Prostate gland (tissue), 2 donors: ENCODE data around the gene SMPD3.

Experiments
- POLR2AphosphoS5 ChIP-seq: sonication (generic); formaldehyde crosslinking; IDR thresholded peaks from one replicate; pipeline ENCODE4 v1.6.1; 2017; ENCODE audit warnings: antibody characterized with exemption
- TF ChIP-seq, protein P1 (sequence below), 4 experiments: fragments of 200-600 bp in 2 of 4; fragments of 450-650 bp in 2 of 4; sonication (generic) in 2 of 4; IDR thresholded peaks; 1 replicate in 3 of 4; 2 replicates in 1 of 4; pipeline ENCODE4 v1.5.1; 2016 to 2019; ENCODE audit warnings: antibody characterized with exemption in 4 of 4, mild to moderate bottlenecking in 2 of 4, moderate library complexity in 2 of 4

DNA sequence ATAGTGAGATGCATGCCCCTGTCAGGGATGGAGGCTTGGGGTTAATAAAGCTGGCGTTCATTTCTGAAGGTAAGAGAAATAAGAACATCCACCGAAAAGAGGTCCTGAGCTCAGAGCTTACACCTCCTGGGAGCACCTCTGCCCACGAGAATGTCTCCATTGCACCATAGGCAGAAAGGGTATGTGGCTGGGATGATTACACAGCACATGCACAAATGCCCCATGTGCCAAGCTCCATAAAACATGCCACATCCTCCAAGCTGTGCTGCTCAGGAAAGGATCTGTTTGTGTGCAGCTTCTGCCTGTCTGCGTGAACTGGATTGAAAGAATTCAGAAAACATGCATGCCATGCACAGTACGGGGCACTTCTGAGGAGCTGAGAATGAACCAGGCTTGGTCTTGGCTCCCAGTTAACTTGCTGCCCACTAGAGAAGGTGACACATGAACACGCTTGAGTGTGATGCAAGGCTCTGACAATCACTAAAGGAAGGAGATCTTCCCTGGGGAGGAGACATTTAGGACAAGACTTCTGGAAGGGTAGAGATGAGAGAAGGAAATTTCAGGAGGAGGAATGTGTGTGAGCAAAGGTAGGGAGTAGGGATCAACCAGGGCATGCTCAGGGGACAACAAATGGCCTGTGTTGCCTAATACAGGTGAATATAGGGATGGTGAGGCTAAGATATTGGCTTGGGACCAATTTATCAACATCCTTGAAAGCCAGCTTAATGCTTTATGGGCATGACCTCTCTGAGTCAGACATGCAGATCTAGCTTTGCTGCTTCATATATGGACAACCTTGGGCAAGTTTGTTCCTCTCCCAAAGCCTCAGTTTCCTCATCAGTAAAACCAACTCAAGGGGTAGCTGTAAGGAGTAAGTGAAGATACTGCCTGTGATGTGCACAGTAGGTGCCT, 32.0 kb upstream of the SMPD3 start:
- TF ChIP-seq, protein P1, sequence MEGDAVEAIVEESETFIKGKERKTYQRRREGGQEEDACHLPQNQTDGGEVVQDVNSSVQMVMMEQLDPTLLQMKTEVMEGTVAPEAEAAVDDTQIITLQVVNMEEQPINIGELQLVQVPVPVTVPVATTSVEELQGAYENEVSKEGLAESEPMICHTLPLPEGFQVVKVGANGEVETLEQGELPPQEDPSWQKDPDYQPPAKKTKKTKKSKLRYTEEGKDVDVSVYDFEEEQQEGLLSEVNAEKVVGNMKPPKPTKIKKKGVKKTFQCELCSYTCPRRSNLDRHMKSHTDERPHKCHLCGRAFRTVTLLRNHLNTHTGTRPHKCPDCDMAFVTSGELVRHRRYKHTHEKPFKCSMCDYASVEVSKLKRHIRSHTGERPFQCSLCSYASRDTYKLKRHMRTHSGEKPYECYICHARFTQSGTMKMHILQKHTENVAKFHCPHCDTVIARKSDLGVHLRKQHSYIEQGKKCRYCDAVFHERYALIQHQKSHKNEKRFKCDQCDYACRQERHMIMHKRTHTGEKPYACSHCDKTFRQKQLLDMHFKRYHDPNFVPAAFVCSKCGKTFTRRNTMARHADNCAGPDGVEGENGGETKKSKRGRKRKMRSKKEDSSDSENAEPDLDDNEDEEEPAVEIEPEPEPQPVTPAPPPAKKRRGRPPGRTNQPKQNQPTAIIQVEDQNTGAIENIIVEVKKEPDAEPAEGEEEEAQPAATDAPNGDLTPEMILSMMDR (IDR thresholded peaks at IDR 0.05): no peak
- TF ChIP-seq POLR2AphosphoS5: no peak
